Measurements from ENCODE around the gene COBL.
"Not testable (repeated sequence)": the region's sequence is repeated elsewhere in the genome, so short reads cannot be mapped to it uniquely, and the experiment has no call there.

COBL gene

DNA sequence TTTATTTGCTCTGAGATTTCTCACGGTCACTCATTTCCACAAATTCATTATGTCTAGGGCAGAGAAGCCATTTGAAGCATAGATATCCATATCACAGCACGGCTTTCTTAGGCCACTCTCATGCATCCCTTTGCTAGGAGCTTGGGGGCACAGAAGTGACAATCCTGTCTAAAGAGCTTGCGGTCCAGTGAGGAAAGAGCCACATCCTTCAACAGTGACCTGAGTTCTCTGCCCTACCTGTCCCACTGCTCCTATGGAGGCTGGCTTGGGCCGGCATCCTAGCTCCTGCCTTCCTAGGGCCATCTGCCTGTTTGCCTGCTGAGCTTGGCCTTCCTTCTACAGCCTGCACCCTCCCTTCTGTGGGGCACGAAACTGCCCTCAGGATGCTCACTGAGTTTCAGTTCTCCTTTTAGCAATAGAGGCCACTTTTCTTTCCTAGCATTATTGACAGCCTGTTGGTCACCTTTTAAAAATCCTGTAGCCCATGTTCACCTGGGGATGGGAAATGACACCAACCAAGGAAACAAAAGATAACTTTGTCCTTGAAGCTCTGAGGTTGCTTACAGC, 321.8 kb downstream of the COBL start:
- no peak for DNase-seq (ENCODE audit: low read depth)

DNA sequence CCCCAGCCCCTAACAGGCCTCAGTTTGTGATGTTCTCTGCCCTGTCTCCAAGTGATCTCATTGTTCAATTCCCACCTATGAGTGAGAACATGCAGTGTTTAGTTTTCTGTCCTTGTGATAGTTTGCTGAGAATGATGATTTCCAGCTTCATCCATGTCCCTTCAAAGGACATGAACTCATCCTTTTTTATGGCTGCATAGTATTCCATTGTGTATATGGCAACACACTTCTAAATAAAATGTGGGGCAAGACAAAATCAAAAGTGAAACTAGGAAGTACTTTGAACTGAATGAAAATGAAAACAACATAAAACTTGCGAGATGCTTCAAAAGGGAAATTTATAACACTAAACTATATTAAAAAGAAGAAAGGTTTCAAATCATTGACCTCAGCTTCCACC, 326.4 kb downstream of the COBL start:
- not testable (repeated sequence) for DNase-seq (ENCODE audit: low read depth)

DNA sequence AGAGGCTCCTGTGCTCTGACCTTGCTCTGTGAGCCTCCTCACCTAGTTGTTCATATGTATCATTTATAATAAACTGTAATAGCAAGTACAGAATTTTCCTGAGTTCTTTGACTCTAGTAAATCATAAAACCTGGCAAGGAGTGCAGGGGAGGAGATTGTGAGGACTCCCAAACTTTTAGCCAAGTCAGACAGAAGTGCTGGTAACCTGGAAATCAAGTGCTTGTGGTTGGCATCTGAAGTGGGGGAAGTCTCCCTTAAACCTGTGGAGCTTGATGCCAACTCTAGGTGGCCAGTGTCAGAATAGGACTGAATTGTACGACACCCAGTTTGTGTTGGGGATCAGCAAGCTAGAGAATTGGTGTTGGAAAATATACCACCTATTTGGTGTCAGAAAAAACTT, 327.6 kb downstream of the COBL start:
- DNase-seq (ENCODE audit: low read depth), result no peak

DNA sequence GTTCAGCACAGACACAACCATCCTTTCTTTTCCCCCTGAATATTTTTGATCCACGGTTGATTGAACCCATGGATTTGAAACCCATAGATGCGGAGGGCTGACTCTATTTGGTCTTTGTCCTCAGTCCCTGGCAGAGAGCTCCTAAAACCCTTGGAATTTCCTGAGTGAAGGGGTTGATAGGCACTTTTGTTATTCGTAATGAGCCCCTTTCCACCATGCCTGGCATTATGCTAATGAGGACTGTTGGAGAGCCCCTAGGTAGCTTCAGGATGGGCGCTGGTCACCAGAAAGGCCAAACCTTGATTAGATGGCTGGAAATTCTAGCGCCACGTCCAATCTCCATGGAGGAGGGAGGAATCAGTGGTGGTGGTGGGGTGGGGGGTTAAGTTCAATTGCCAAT, 328.1 kb downstream of the COBL start:
- DNase-seq (ENCODE audit: low read depth), result no peak

DNA sequence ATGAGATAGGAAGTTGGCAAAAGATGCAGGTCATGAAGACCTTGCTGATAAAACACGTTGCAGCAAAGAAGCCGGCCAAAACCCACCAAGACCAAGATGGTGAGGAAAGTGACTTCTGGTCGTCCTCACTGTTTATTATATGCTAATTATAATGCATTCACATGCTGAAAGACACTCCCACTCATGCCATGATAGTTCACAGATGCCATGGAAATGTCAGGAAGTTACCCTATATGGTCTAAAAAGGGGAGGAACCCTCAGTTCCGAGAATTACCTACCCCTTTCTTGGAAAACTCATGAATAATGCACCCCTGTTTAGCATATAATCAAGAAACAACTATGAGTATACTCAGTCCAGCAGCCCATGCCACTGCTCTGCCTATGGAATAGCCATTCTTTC, 331.5 kb downstream of the COBL start:
- DNase-seq (ENCODE audit: low read depth), result no peak

DNA sequence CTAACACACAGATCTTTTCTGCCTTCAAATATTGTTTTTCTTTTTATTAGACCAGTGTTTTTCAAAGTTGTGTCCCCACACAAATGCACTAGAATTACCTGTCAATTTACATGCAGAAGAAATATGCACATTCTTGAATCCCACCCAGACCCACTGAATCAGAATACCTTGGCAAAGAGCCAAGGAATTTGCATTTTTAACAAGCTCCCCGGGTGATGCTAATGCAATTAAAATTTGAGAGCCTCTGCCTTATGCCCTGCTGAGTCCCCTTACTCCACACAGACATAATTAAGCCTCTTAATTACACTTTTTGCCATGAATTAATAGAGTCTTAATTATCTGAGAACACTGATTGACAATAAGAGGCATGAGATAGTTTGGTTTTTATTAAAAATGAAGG, 332.8 kb downstream of the COBL start:
- no peak for DNase-seq (ENCODE audit: low read depth)

DNA sequence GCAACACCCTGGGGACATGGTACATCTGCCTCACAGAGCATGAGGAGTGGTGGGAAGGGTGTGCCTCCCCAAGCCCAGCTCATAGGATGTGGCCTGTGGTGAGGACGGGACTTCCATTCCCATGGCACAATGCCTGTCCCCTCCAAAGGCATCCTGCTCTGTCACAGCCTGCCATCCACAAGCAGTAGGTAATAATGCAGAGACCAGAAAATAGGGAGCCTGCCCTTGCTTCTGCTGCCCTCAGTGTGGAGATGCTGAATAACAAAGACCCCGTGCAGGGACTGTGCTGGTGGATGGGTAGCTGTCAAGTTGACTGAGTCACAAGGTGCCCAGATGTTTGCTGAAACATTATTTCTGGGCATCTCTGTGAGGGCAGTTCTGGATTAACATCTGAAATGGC, 334.0 kb downstream of the COBL start:
- DNase-seq (ENCODE audit: low read depth), result no peak

DNA sequence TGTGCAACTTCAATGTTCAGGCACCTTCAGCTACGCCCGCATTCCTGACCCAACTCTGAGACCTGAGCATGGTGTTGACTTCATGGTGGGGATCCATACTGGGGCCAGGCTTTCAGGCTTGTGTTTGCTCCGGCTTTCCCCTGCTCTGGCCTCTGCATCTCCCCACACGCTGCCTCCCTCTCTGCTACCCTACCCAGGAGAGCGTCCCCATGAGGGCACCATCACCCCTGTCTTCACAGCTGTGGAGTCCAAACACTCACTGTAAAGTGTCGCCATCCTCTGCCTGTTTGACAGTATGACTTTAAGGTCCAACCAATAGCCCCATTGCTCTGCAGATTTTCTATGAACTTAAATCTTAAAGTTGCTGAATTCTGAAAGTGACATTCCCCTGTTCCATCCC, 334.9 kb downstream of the COBL start:
- DNase-seq (ENCODE audit: low read depth), result no peak

DNA sequence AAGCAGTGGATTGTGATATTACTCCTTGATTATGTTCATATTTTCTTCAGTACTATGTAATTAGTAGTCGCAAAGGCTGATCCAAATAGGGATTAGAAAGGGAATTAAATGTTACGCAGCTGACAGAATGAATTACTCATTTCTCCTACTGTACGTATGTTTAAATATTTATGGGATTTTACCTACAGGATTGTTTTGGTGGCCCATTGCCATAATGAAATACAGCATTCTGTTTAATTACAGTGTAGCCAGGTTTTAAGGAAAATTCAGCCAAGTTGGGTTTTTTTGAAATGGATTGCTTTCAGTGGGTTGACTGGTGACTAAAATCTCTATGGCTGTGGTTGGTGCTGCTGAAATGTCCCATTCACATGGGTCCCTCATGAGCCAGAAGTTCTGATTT, 336.2 kb downstream of the COBL start:
- no peak for DNase-seq (ENCODE audit: low read depth)

DNA sequence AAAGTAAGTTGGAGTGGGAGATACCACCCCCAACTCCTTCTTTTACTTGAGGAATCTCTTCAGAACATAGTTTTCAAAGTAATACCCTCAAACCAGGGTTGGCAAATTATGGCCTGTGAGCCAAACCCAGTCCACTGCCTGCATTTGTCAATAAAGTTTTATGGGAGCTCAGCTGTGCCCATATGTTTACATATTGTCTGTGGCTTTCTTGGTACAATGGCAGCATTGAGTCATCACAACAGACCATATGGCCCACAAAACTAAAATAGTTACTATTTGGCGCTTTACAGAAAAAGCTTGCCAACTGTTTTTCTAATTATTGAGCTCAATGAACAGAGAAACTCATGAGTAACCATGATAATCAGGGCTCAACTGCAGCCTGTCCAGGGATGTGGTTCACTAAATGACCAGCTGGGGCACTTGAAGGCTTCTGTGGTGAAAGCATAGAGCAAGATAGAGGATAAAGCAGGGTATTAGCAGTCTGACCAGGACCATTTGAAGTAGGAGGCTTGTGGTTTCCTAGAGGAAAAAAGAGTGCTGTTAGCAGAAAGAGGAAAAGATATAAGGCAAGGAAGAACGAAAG, 337.9 kb downstream of the COBL start:
- no peak for DNase-seq (ENCODE audit: low read depth)

DNA sequence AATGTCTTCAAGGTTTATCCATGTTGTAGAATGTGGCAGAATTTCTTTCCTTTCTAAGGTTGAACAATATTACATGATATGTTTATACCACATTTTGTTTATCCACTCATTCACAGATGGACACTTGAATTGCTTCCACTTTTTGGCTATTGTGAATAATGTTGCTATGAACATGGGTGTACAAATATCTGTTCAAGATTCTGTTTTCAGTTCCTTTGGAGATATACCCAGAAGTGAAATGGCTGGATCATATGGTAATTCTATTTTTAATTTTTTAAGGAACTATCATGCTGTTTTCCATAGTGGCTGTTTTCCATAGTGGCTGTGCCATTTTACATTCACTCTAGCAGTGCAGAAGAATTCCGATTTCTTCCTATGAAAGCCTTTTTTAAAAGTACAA, 339.2 kb downstream of the COBL start:
- no peak for DNase-seq (ENCODE audit: low read depth)

DNA sequence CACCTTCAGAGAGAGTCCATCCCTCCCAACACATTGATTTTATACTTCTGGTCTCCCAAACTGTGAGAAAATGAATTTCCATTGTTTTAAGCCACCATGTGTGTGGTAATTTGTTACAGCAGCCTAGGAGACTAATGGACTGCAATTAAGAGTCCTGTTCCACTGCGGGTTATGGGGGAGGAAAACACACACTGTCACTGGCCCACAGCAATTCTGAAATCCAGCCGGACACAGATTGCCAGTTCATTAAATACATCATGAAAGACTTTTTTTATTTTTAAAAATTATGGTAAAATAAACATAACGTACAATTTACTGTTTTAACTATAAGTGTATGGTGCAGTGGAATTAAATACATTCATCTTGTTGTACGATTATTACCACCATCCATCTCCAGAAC, 340.5 kb downstream of the COBL start:
- DNase-seq (ENCODE audit: low read depth), result no peak

DNA sequence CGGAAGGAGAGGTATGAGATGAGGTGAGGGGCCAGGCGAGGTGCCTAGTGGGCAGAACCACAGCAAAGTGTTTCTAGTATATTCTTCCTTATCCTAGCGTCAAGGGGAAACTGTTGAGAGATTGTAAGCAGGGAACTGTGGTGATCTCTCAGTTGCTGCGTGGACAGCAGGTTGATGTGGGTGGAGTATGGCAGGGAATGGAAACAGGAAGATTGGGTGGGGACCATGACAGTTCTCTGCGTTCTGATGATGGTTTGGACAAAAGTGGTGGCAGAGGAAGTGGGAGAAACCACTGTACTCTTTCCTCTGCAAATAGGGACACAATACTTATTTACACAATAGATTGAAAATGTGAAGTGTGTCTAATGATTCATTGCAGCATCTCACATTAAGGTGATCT, 342.4 kb downstream of the COBL start:
- DNase-seq (ENCODE audit: low read depth), result no peak

DNA sequence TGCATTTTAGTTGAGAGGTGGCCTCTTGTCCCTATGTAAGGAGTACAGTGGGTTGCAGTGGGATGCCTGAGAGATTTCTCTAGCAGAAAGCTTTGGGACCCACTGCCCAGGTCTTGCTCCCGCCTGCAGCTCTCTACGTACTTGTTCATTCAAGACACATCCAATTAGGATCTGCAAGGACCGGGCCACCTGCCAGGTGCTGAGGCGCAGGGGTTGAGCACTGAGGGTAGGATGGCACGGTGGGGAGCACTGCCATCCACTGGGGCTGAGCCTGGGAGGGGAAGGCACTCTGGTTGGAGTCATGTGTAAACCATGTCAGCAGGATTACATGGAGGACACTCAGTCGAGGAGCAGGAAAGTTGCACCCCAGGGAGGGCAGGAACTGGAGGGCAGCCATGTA, 342.8 kb downstream of the COBL start:
- DNase-seq (ENCODE audit: low read depth), result no peak

DNA sequence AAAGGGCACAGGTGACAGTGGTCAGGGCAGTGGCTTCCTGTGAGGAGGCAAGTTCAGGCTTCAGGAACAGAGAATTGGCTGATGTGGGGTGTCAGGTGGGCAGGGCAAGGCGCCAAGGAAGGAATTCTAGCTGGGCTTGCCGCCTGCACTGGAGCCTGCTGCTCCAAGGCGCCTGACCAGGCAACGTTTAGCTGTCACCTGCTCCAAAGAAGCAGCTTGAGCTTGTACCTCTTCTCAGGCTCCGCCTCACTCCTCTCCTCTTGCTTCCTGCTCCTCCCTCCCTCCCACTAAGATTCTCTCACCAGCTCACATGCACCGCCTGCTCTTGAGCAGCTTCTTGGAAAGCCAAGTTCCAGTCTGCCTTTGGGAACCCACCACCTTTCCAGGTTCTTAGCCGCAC, 346.5 kb downstream of the COBL start:
- no peak for DNase-seq (ENCODE audit: low read depth)

Measured in activated gamma-delta T cell treated with anti-CD3 and anti-CD28 coated beads, Interleukin-2, amount 50 U/mL, for 16 hours (primary cell).